NCI-H82 (cell line): ENCODE results near the gene TLX2.
"Not testable (repeated sequence)": the region's sequence is repeated elsewhere in the genome, so short reads cannot be mapped to it uniquely, and the experiment has no call there.

Experiments used
- DNase-seq: peaks from one replicate; lab custom pipeline; 2025; lab: John Stamatoyannopoulos, UW

TLX2 gene

DNA sequence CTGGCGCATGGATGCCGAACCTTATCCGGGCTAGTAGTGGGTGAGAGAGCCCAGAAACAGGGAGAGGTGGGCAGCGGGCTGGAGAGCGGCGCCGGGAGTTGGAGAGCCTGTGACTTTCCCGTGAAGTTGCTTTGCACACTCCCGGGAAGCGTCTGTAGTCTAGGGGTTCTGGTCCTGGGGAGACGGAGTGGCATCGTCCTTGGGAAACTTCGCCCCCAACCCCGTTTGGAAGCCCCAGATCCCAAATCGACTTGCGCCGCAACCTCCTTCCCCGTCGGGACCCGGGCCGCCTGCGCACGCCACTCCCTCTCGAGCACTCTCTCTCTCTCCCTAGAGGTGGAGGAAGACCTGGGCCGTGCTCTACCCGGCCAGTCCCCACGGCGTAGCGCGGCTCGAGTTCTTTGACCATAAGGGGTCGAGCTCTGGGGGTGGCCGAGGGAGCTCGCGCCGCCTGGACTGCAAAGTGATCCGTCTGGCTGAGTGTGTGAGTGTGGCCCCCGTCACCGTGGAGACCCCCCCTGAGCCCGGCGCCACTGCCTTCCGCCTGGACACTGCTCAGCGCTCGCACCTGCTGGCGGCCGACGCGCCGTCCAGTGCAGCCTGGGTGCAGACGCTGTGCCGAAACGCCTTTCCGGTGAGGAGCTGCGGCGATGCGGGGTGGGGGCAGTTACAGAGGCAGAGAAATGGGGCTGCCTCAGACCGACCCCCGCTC lies 40.7 kb downstream of the TLX2 start:
- DNase-seq, result peak; percentile 65

DNA sequence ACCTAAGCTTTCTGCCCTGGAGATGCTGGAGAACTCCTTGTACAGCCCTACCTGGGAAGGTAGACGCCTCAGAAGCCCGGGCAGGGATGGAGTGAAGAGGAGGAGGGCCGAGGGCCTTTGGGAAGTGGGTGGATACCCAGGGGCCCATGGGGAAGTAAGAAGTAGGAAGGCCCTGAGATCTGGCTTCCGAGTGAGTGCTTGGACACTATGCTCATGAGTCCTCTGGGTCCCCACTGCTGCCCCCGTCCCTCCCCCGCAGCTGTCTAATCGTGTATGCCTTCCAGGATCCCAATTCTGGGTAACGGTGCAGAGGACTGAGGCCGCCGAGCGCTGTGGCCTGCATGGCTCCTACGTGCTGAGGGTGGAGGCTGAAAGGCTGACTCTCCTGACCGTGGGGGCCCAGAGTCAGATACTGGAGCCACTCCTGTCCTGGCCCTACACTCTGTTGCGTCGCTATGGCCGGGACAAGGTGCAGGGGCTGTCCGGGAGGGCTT lies 41.4 kb downstream of the TLX2 start:
- DNase-seq, result no peak

DNA sequence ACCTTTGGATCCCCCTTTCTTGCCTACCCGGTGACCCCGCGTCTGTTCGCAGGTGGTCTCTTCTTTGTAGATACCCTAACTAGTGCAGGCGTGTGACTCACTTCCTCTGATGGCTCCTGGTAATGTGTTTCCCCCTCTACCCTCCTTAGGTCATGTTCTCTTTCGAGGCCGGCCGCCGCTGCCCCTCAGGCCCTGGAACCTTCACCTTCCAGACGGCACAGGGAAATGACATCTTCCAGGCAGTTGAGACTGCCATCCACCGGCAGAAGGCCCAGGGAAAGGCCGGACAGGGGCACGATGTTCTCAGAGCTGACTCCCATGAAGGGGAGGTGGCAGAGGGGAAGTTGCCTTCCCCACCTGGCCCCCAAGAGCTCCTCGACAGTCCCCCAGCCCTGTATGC lies 41.9 kb downstream of the TLX2 start:
- no peak for DNase-seq

DNA sequence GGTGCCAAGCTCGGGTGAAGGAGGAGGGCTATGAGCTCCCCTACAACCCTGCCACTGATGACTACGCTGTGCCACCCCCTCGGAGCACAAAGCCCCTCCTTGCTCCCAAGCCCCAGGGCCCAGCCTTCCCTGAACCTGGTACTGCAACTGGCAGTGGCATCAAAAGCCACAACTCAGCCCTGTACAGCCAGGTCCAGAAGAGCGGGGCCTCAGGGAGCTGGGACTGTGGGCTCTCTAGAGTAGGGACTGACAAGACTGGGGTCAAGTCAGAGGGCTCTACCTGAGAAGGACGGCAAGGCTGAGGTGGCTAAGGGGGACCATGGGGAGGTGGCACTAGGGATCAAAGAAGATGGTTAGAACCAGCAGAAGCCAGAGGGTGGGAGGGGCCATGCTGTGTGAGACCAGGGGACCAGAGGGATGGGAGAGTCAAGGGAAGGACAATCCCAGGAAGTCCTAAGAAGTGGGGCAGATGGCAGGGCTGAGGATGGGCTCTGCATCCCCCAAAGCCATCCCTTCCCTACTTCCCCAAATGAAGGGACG lies 42.7 kb downstream of the TLX2 start:
- DNase-seq, result no peak

DNA sequence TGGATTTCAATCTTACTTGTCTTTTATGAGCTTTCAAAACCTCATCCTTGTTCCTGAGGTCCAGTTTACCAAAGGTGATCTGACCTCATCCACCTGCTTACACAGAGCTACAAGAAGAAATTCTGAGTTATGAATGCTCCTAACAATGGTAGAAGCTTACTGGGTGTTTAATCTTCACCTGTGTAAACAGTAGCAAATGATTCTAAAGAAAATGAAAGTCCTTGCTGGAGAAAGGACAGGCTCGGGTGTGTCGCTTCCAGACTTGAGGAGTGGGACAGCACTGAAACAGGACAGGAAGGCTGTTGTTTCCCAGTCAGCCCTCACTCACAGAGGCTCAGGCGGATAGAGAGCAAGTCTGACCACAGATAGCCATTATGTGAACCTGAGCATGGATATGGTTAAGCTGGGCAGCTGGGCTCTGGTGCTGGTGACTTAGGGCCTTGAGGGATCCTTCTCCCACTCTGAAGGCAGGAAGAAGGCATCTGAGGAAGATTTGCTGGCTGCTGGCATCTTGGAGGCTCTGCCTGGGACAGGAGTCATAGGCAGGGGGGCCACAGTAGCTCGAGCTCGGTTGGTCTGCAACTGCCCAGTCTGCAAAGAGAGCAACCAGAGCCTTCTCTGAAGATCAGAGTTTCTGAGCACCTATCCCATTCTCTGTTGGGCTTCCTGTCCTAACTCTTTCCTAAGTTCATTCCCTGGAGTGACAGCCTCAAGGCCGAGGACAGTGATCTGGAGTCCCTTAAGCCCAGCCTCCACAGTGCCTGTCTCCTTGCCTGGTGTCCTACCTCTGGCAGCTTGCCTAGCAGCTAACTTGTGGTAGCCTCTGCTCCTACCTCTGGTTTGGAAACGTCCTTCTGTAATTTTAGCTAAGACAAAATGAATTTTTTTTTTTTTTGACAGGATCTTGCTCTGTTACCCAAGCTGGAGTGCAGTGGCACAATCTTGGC lies 44.3 kb downstream of the TLX2 start:
- no peak for DNase-seq

DNA sequence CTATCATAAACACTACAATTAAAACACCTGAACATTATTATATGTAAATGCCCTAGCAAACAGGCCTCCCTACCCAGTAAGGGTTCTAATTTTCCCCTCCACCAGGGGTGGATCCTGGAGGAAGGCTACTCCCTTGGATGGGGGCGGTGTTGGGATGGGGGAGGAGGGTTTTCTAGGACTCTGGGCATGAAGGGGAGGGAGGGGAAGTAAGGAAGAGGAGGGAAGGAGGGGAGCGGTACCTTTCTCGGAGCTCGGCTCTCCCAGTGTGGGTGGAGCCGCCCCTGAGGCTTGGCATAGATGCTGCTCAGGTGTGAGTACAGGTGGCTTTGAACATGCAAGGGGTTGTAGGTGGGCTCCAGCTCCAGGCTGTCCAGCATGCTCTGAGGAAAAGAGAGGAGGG lies 45.7 kb downstream of the TLX2 start:
- DNase-seq, result no peak

DNA sequence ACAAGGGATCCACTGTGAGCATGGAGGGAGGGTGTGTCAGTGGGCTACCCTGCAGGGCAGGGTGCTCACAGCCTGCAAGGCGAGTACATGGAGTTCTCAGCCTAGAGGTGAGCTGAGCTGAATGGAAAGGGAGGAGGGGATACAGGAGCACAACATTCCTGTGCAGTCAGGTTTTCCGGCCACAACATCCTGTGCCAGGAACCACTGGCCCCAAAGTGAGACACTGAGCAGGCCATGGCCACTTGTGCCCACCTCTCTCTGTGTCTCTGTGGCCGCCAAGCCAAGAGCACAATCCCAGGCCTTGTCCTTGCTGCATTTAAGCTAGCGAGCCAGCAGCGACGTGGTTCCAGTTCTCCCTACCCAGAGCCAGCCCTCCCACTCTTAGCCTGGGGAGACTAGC lies 46.3 kb downstream of the TLX2 start:
- DNase-seq, result no peak

DNA sequence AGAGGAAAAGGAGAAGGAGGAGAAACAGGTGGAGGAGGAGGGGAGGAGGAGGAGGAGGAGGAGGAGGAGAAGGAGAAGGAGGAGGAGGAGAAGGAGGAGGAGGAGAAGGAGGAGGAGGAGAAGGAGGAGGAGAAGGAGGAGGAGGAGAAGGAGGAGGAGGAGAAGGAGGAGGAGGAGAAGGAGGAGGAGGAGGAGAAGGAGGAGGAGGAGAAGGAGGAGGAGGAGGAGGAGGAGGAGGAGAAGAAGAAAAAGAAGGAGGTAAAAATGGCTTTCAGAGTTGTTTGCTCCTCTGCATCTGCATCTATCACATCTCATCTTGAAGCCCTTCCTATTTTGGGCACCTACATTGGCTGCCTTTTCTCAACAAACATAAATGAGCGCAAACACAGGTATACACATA lies 46.8 kb downstream of the TLX2 start:
- DNase-seq, result not testable (repeated sequence)

DNA sequence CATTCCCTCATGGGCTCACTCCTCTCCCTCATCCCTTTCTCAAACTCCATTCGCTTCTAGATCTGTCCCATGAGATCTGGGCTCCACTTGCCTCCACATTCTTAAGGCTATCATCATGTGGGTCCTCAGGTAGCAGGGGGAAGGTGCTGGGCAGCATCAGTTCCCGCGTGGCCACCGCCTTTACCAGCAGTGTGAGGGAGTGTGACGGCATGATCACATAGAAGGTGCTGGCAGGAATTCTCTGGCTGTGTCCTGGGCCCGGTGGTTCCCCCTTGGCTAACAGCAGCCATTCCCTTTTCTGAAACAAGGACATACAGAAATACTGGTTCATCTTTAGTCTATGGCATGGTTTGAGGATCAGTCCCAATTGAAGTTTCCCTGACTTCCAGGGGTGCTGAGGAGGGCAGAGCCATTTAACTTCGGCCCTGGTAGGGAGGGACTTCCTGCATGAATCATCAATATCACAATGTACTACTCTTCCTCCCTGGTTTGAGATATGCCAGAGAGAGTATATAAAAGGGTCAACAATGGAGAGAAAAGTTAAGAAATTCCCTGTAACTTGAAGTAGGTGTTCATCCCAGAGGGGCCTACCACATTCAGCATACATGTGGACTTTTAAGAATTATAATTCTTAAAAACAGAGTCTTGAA lies 48.0 kb downstream of the TLX2 start:
- no peak for DNase-seq

DNA sequence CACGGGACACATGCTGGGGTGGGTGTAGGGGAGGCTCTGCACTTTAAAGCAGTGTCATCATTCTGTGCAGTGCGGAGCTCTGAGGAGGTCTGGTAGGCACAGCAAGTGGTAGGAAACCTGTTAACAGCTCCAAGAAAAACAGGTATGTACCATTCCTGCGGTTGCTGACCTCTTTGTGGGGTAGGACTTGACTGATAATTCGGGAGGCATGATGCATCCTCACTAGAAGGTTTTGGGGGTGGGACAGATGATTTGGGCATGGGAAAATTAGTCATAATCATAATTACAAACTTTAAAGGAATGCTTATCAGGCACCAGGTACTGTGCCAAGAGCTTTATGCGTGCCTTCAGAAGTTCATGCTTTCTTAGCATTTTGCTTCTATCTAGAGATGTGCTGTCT lies 50.0 kb downstream of the TLX2 start:
- no peak for DNase-seq

DNA sequence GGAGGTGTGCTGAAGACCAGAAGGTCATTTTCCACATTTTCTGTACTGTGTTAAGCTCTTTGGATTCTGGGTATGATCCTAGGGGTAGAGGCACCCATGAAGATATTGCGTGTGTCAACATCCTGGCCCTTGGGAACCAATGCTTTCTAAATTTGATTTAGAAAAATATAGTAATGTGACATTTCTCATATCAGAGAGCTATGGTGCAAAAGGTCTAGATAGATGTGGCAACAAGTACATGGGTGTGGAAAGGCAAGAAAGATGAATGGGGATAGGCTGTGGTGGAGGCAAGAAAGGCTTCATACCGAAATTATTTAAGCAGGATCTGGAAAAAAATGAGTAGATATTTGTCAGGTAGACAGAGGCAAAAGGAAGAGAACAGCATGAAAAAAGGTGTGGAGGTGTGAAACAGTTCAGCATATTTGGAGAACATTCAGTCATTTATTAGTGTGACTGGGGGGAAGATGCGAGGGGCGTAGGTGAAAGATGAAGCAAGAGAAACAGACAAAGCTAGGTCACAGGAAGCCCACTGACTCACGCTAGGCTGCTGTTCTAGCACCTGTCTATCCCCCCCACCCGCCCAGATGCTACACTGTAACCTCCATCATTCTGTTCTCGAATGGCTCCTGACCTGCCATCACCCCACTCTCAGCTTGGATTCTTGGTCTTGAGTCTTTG lies 52.0 kb downstream of the TLX2 start:
- DNase-seq, result no peak

DNA sequence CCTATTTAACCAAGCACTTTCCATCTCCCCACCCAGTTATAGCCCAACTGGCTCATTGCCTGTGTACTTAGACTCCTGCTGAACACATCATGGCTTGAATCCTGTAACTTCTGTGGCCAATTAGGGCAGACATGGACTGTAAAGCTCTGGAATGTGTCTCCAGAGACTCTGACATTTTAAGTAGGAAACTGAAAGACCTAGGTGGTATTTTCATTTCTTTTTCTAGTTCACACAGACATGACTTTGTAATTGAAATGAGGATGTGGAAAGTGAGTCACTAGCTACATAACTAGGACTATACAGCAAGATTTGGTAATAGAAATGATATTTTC lies 52.5 kb downstream of the TLX2 start:
- no peak for DNase-seq
